ENCODE results near the gene MRTFB. TPM values are rescaled to one million over a fixed set of nuclear protein-coding genes. Genes with fewer than 3 reads are reported as not detected.

The MRTFB gene
- polyA plus RNA-seq, 4 donors, result 3.1 to 20.2 (median 9.4) TPM

- Histone ChIP-seq H3K4me1 (ENCODE audit: control insufficient read depth in 3 of 3, insufficient read depth in 2 of 3, low read depth in 1 of 3, low read length in 2 of 3) (peaks cover 6 to 25% (median 18%) of the 10 kb centered on the region in 3 donors), H3K27me3 (ENCODE audit: control insufficient read depth in 3 of 3, insufficient read depth in 3 of 3, low read length in 3 of 3) (no peaks in the 10 kb centered on the region), H3K36me3 (ENCODE audit: control insufficient read depth in 3 of 3, insufficient read depth in 2 of 3, low read depth in 1 of 3, low read length in 3 of 3) (no peaks in the 10 kb centered on the region), H3K4me3 (ENCODE audit: low read depth in 1 of 3, low read length in 3 of 3) (no peak overlapping the region), H3K9me3 (ENCODE audit: control insufficient read depth in 2 of 2, insufficient read depth in 1 of 2, low read depth in 1 of 2, low read length in 1 of 2) (no peaks in the 10 kb centered on the region), H3K27ac (ENCODE audit: low read depth in 1 of 3, low read length in 2 of 3) (no peak overlapping the region)
- no peak for DNase-seq
- WGBS, 3 donors, result 96 to 100% (median 97%) methylated on average over 1 of the region's 1 CpG
- no peak for FAIRE-seq
Observed at GRCh38 chr16:14089283-14089823, 18.2 kb downstream of the MRTFB start.

GRCh38 chr16:14092561-14092960 lies 21.4 kb downstream of the MRTFB start:
- Histone ChIP-seq H3K9me3 (ENCODE audit: control insufficient read depth in 2 of 2, insufficient read depth in 1 of 2, low read depth in 1 of 2, low read length in 1 of 2) (no peaks in the 10 kb centered on the region), H3K4me1 (ENCODE audit: control insufficient read depth in 3 of 3, insufficient read depth in 2 of 3, low read depth in 1 of 3, low read length in 2 of 3) (peaks cover 6 to 24% (median 16%) of the 10 kb centered on the region in 3 donors), H3K27ac (ENCODE audit: low read depth in 1 of 3, low read length in 2 of 3) (no peak overlapping the region), H3K36me3 (ENCODE audit: control insufficient read depth in 3 of 3, insufficient read depth in 2 of 3, low read depth in 1 of 3, low read length in 3 of 3) (peaks cover 0 to 1% (median 0%) of the 10 kb centered on the region in 3 donors), H3K4me3 (ENCODE audit: low read depth in 1 of 3, low read length in 3 of 3) (no peak overlapping the region), H3K27me3 (ENCODE audit: control insufficient read depth in 3 of 3, insufficient read depth in 3 of 3, low read length in 3 of 3) (no peaks in the 10 kb centered on the region)
- no peak for FAIRE-seq
- DNase-seq, result no peak

- Histone ChIP-seq H3K4me3 (ENCODE audit: low read depth in 1 of 3, low read length in 3 of 3) (no peak overlapping the region), H3K9me3 (ENCODE audit: control insufficient read depth in 2 of 2, insufficient read depth in 1 of 2, low read depth in 1 of 2, low read length in 1 of 2) (no peaks in the 10 kb centered on the region), H3K36me3 (ENCODE audit: control insufficient read depth in 3 of 3, insufficient read depth in 2 of 3, low read depth in 1 of 3, low read length in 3 of 3) (peaks cover 0 to 1% (median 0%) of the 10 kb centered on the region in 3 donors), H3K4me1 (ENCODE audit: control insufficient read depth in 3 of 3, insufficient read depth in 2 of 3, low read depth in 1 of 3, low read length in 2 of 3) (peaks cover 3 to 20% (median 7%) of the 10 kb centered on the region in 3 donors), H3K27ac (ENCODE audit: low read depth in 1 of 3, low read length in 2 of 3) (peak overlapping the region in 2 of 3 donors; percentile 14 to 20), H3K27me3 (ENCODE audit: control insufficient read depth in 3 of 3, insufficient read depth in 3 of 3, low read length in 3 of 3) (no peaks in the 10 kb centered on the region)
- no peak for DNase-seq
- WGBS, 3 donors, result 56 to 81% (median 76%) methylated on average over 9 of the region's 9 CpGs
- FAIRE-seq, result no peak
Observed at GRCh38 chr16:14095883-14096551, 24.9 kb downstream of the MRTFB start.

- no peaks in the 10 kb centered on the region for H3K27me3 ChIP-seq (ENCODE audit: control insufficient read depth in 3 of 3, insufficient read depth in 3 of 3, low read length in 3 of 3)
- peaks cover 3 to 20% (median 4%) of the 10 kb centered on the region in 3 donors for H3K4me1 ChIP-seq (ENCODE audit: control insufficient read depth in 3 of 3, insufficient read depth in 2 of 3, low read depth in 1 of 3, low read length in 2 of 3)
- peak; percentile 91 to 96 for DNase-seq
- no peak overlapping the region for H3K4me3 ChIP-seq (ENCODE audit: low read depth in 1 of 3, low read length in 3 of 3)
- FAIRE-seq, result peak; percentile 79
- H3K27ac ChIP-seq (ENCODE audit: low read depth in 1 of 3, low read length in 2 of 3), result peak overlapping the region; percentile 59 to 76 (median 71)
- peaks cover 0 to 1% (median 0%) of the 10 kb centered on the region in 3 donors for H3K36me3 ChIP-seq (ENCODE audit: control insufficient read depth in 3 of 3, insufficient read depth in 2 of 3, low read depth in 1 of 3, low read length in 3 of 3)
- H3K9me3 ChIP-seq (ENCODE audit: control insufficient read depth in 2 of 2, insufficient read depth in 1 of 2, low read depth in 1 of 2, low read length in 1 of 2), result no peaks in the 10 kb centered on the region
- 12 to 40% (median 33%) methylated on average over 4 of the region's 4 CpGs for WGBS, 3 donors
Observed at GRCh38 chr16:14097182-14097959, 26.3 kb downstream of the MRTFB start.

GRCh38 chr16:14098081-14098480 lies 27.0 kb downstream of the MRTFB start:
- H3K27me3 ChIP-seq (ENCODE audit: control insufficient read depth in 3 of 3, insufficient read depth in 3 of 3, low read length in 3 of 3), result no peaks in the 10 kb centered on the region
- peaks cover 0 to 1% (median 0%) of the 10 kb centered on the region in 3 donors for H3K36me3 ChIP-seq (ENCODE audit: control insufficient read depth in 3 of 3, insufficient read depth in 2 of 3, low read depth in 1 of 3, low read length in 3 of 3)
- no peak overlapping the region for H3K4me3 ChIP-seq (ENCODE audit: low read depth in 1 of 3, low read length in 3 of 3)
- no peaks in the 10 kb centered on the region for H3K9me3 ChIP-seq (ENCODE audit: control insufficient read depth in 2 of 2, insufficient read depth in 1 of 2, low read depth in 1 of 2, low read length in 1 of 2)
- 9 to 38% (median 32%) methylated on average over 2 of the region's 2 CpGs for WGBS, 3 donors
- peaks cover 3 to 24% (median 9%) of the 10 kb centered on the region in 3 donors for H3K4me1 ChIP-seq (ENCODE audit: control insufficient read depth in 3 of 3, insufficient read depth in 2 of 3, low read depth in 1 of 3, low read length in 2 of 3)
- no peak overlapping the region for H3K27ac ChIP-seq (ENCODE audit: low read depth in 1 of 3, low read length in 2 of 3)
- no peak for FAIRE-seq
- DNase-seq, result no peak

GRCh38 chr16:14100825-14101224 lies 29.7 kb downstream of the MRTFB start:
- Histone ChIP-seq H3K9me3 (ENCODE audit: control insufficient read depth in 2 of 2, insufficient read depth in 1 of 2, low read depth in 1 of 2, low read length in 1 of 2) (no peaks in the 10 kb centered on the region), H3K27me3 (ENCODE audit: control insufficient read depth in 3 of 3, insufficient read depth in 3 of 3, low read length in 3 of 3) (no peaks in the 10 kb centered on the region), H3K27ac (ENCODE audit: low read depth in 1 of 3, low read length in 2 of 3) (no peak overlapping the region), H3K4me3 (ENCODE audit: low read depth in 1 of 3, low read length in 3 of 3) (no peak overlapping the region), H3K36me3 (ENCODE audit: control insufficient read depth in 3 of 3, insufficient read depth in 2 of 3, low read depth in 1 of 3, low read length in 3 of 3) (no peaks in the 10 kb centered on the region), H3K4me1 (ENCODE audit: control insufficient read depth in 3 of 3, insufficient read depth in 2 of 3, low read depth in 1 of 3, low read length in 2 of 3) (peaks cover 6 to 24% (median 9%) of the 10 kb centered on the region in 3 donors)
- 56 to 78% (median 63%) methylated on average over 2 of the region's 2 CpGs for WGBS, 3 donors
- FAIRE-seq (no peak), DNase-seq (no peak)

- no peak for DNase-seq
- H3K27ac ChIP-seq (ENCODE audit: low read depth in 1 of 3, low read length in 2 of 3), result no peak overlapping the region
- H3K9me3 ChIP-seq (ENCODE audit: control insufficient read depth in 2 of 2, insufficient read depth in 1 of 2, low read depth in 1 of 2, low read length in 1 of 2), result no peaks in the 10 kb centered on the region
- no peak overlapping the region for H3K4me3 ChIP-seq (ENCODE audit: low read depth in 1 of 3, low read length in 3 of 3)
- FAIRE-seq, result no peak
- no peaks in the 10 kb centered on the region for H3K27me3 ChIP-seq (ENCODE audit: control insufficient read depth in 3 of 3, insufficient read depth in 3 of 3, low read length in 3 of 3)
- H3K36me3 ChIP-seq (ENCODE audit: control insufficient read depth in 3 of 3, insufficient read depth in 2 of 3, low read depth in 1 of 3, low read length in 3 of 3), result no peaks in the 10 kb centered on the region
- peaks cover 6 to 18% (median 11%) of the 10 kb centered on the region in 3 donors for H3K4me1 ChIP-seq (ENCODE audit: control insufficient read depth in 3 of 3, insufficient read depth in 2 of 3, low read depth in 1 of 3, low read length in 2 of 3)
Observed at GRCh38 chr16:14101415-14101814, 30.3 kb downstream of the MRTFB start.

GRCh38 chr16:14102925-14103720 lies 32.0 kb downstream of the MRTFB start:
- peak overlapping the region in 2 of 3 donors; percentile 21 to 44 for H3K27ac ChIP-seq (ENCODE audit: low read depth in 1 of 3, low read length in 2 of 3)
- peak in 1 of 2 donors; percentile 44 for DNase-seq
- no peak overlapping the region for H3K4me3 ChIP-seq (ENCODE audit: low read depth in 1 of 3, low read length in 3 of 3)
- FAIRE-seq, result no peak
- WGBS, 3 donors, result 52 to 62% (median 58%) methylated on average over 2 of the region's 2 CpGs
- H3K36me3 ChIP-seq (ENCODE audit: control insufficient read depth in 3 of 3, insufficient read depth in 2 of 3, low read depth in 1 of 3, low read length in 3 of 3), result no peaks in the 10 kb centered on the region
- H3K4me1 ChIP-seq (ENCODE audit: control insufficient read depth in 3 of 3, insufficient read depth in 2 of 3, low read depth in 1 of 3, low read length in 2 of 3), result peaks cover 6 to 15% (median 13%) of the 10 kb centered on the region in 3 donors
- no peaks in the 10 kb centered on the region for H3K27me3 ChIP-seq (ENCODE audit: control insufficient read depth in 3 of 3, insufficient read depth in 3 of 3, low read length in 3 of 3)
- H3K9me3 ChIP-seq (ENCODE audit: control insufficient read depth in 2 of 2, insufficient read depth in 1 of 2, low read depth in 1 of 2, low read length in 1 of 2), result no peaks in the 10 kb centered on the region
